AG04450 (cell line): ENCODE measurements around the gene PRMT3. TPM values are rescaled to one million over a fixed set of nuclear protein-coding genes. Genes with fewer than 3 reads are reported as not detected.

Source experiments
- CTCF ChIA-PET: fragments of 300-600, 350-600 bp; formaldehyde crosslinking; extraction: SDS; loops from one replicate; lab custom pipeline; 2022; ENCODE audit warnings: antibody characterized with exemption, inconsistent platforms; lab: Charles Lee
- POLR2A ChIA-PET: fragments of 350-600 bp; formaldehyde crosslinking; extraction: SDS; loops from one replicate; lab custom pipeline; 2021; ENCODE audit warnings: antibody characterized with exemption, inconsistent platforms; lab: Yijun Ruan, JAX
- DNase-seq: peaks from one replicate; pipeline ENCODE4 v3.0.0-alpha.2; 2011; ENCODE audit warnings: low read depth, low spot score
- H3K27ac ChIP-seq: one replicate; pipeline ENCODE4 v1.5.1; 2012; ENCODE audit warnings: low read depth, low read length, control low read depth
- H3K27me3 ChIP-seq: one replicate; pipeline ENCODE4 v1.6.0; 2012; ENCODE audit warnings: low read length; ENCODE audit not compliant: control insufficient read depth, insufficient read depth
- H3K4me3 ChIP-seq: 2 replicates; pipeline ENCODE4 v1.5.1; 2011; ENCODE audit warnings: mild to moderate bottlenecking, low read depth, low read length, control low read depth
- H3K9me3 ChIP-seq: 2 replicates; pipeline ENCODE4 v1.5.1; 2012; ENCODE audit warnings: low read length; ENCODE audit not compliant: control insufficient read depth, insufficient read depth
- polyA minus RNA-seq: library from RNA; depleted of rRNA, polyadenylated mRNA; stranded (reverse); fragments of >200 nt; gene quantifications from 2 replicates; pipeline ENCODE4 v1.2.3, GENCODE V29; 2011; rRNA and poly(A)+ RNA removed
- polyA plus RNA-seq: library from polyadenylated mRNA; depleted of rRNA; stranded (reverse); fragments of >200 nt; gene quantifications from 2 replicates; pipeline ENCODE4 v1.2.3, GENCODE V29; 2011; rRNA removed
- TF ChIP-seq, protein P1 (sequence below): IDR thresholded peaks from 2 replicates; pipeline ENCODE4 v1.5.1; 2011; ENCODE audit warnings: low read depth, low read length, control low read depth, inconsistent platforms

PRMT3 gene
- 11.6 and 14.8 TPM in 2 replicates for polyA plus RNA-seq
- polyA minus RNA-seq = 4.7 and 10.8 TPM in 2 replicates

DNA sequence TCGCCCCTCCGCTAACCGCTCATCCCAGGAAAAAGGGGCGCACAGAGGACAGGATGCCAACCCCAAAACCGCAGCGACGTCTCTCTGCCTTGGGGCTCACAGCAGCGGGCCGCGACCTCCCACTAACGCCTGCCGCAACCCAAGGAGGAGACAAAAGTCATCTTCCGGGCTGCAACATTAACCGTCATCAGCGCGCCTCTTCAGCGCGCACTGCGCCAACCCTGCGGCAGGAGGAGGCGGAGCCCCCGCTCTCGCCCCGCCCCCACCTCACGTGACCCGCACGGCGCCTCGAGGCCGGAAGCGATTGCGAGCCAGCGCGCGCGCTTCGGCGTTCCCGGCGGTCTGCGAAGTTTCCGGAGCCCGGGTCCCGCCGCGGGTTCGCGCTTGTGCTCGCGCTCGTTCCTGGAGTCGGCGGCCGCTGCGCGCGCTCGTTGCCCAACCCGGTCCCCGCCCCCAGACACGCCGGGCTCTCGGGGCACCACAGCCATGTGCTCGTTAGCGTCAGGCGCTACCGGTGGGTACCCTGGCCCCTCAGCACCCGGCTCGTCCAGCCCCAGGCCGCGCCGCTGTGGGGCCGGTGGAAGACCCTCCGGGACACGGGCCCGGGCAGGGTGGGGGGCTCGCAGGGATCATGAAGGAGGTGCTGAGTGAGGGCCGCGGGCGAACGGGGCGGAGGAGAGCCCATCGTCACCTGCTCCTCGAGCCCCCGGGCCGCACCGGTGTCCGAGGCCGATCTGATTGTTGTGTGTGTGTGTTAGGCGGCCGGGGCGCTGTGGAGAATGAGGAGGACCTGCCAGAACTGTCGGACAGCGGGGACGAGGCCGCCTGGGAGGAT lies at the start of gene PRMT3:
Gene PRMT3 (plus strand): TSS at position 456 of the 835 bp plus-strand sequence. CDS start 31 bp downstream, at position 487.
- peak; percentile 88 for DNase-seq
- H3K9me3 ChIP-seq = no peaks in the 10 kb centered on the region; the same call in 1 of the 2 replicates
- ChIA-PET POLR2A (no interaction called here), CTCF (interaction anchor here (1.1 to 4.1 kb wide), 3 partner anchors 10 to 223 kb away, joined by 3 to 23 read pairs (median 4); no protein-coding TSS in a partner anchor)
- H3K27ac ChIP-seq = peak within 1 kb of the TSS; percentile 94
- TF ChIP-seq, protein P1, sequence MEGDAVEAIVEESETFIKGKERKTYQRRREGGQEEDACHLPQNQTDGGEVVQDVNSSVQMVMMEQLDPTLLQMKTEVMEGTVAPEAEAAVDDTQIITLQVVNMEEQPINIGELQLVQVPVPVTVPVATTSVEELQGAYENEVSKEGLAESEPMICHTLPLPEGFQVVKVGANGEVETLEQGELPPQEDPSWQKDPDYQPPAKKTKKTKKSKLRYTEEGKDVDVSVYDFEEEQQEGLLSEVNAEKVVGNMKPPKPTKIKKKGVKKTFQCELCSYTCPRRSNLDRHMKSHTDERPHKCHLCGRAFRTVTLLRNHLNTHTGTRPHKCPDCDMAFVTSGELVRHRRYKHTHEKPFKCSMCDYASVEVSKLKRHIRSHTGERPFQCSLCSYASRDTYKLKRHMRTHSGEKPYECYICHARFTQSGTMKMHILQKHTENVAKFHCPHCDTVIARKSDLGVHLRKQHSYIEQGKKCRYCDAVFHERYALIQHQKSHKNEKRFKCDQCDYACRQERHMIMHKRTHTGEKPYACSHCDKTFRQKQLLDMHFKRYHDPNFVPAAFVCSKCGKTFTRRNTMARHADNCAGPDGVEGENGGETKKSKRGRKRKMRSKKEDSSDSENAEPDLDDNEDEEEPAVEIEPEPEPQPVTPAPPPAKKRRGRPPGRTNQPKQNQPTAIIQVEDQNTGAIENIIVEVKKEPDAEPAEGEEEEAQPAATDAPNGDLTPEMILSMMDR = no peak
- peak within 1 kb of the TSS; percentile 95 for H3K4me3 ChIP-seq
- H3K27me3 ChIP-seq = no peaks in the 10 kb centered on the region

DNA sequence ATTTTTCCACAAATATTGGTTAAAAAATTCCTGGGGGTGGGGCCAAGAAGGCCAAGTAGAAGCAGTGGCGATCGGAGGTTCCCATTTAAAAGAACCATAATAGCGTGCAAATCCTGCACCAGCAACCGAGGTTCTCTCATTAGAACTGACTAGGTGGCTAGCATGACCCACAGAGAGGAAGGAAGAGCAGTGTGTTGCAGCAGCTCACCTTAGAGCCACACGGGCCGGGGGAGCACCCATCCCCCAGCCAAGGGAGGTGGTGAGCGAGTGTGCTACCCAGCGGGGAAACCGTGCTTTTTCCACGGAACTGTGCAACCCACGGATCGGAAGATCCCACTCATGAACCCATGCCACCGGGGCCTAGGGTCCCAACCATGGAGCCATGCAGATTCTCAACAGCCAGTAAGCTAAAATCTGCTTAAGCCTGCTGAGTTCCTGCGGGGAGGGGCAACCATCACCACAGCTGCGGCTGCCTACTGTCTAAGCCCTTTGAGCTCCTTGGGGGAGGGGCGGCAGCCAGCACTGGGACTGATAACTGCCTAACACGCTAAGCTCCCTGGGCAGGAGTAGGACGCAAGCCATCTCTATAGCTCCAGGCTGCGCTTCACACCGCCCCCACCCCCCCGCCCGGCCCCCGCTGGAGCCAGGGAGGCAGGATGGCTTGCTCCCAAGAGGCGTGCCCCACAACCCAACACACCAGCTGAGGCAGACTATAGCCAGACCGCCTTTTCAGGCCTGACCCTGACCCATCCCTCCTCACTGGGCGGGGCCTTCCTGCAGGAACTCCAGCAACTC lies 45.0 kb upstream of the PRMT3 start:
- TF ChIP-seq, protein P1 = no peak
- DNase-seq = no peak
- POLR2A ChIA-PET = no interaction called here
- peaks cover 24% of the 10 kb centered on the region for H3K27me3 ChIP-seq
- H3K4me3 ChIP-seq = no peak overlapping the region
- no peaks in the 10 kb centered on the region; the same call in 1 of the 2 replicates for H3K9me3 ChIP-seq
- H3K27ac ChIP-seq = no peak overlapping the region
- CTCF ChIA-PET = interaction anchor here (0.5 to 1.2 kb wide), 2 partner anchors 10 to 11 kb away, joined by 3 to 4 read pairs; no protein-coding TSS in a partner anchor

DNA sequence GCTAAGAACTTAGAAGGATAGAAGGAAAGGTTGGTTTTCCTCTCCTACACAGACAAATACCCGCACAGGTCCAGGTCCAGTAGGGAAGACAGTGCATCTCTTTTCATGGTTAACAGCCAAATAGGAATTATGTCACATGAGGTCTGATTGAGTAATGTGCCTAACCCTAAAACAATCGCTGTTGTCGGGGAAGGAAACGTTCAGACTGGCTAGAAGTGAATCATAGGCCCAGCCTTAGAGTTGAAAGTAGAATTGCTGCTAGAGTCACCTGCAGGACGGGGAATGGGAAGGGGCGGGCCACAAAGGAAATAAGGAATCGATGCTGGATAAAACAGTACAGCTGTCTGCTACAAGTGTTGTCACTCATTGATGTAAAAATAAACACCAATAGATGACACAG lies 36.4 kb upstream of the PRMT3 start:
- Histone ChIP-seq H3K9me3 (no peaks in the 10 kb centered on the region), H3K27me3 (no peaks in the 10 kb centered on the region), H3K27ac (no peak overlapping the region), H3K4me3 (no peak overlapping the region)
- ChIA-PET CTCF (interaction anchor here (1.3 to 5.4 kb wide), 4 partner anchors 16 to 259 kb away, joined by 3 to 47 read pairs (median 9); no protein-coding TSS in a partner anchor), POLR2A (no interaction called here)
- DNase-seq = no peak
- TF ChIP-seq, protein P1 = no peak

DNA sequence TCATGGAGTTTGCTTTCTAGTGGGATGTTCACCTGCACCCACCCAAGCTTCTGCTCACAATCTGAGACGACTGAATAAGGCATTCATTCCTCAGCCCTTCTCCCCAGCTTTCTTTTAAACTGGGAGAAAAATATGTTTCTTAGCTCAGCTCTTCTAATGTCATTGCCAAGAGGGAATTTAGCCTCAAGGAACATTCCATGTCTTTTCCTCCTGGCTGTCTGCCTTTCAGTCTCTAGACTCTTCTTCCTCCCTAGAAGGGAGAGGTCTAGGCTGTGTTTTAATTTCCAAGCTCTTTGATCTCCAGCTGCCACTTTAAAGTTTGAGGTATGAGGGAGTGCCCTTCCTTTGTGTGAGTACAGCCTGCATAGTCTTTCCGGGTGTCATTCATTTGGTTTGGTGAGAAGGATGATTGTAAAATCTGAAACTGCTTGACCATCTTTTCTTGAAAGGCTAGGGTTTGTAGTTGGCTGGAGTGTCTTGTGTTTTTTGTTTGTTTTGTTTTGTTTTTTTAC lies 35.7 kb upstream of the PRMT3 start:
- Histone ChIP-seq H3K27me3 (no peaks in the 10 kb centered on the region), H3K9me3 (no peaks in the 10 kb centered on the region), H3K27ac (no peak overlapping the region), H3K4me3 (no peak overlapping the region)
- no peak for DNase-seq
- ChIA-PET POLR2A (no interaction called here), CTCF (interaction anchor here (0.7 to 5.4 kb wide), 8 partner anchors 9 to 448 kb away, joined by 3 to 47 read pairs (median 4); no protein-coding TSS in a partner anchor)
- TF ChIP-seq, protein P1 = no peak
